ENCODE measurements around the gene CCNL1.
"Not testable (repeated sequence)": the region's sequence is repeated elsewhere in the genome, so short reads cannot be mapped to it uniquely, and the experiment has no call there.

CCNL1 gene

GRCh38 chr3:157167371-157168042 lies 7.6 kb upstream of the CCNL1 start:
- DNase-seq, result no peak

- no peak for DNase-seq
Observed at GRCh38 chr3:157166561-157166960, 6.6 kb upstream of the CCNL1 start.

DNA sequence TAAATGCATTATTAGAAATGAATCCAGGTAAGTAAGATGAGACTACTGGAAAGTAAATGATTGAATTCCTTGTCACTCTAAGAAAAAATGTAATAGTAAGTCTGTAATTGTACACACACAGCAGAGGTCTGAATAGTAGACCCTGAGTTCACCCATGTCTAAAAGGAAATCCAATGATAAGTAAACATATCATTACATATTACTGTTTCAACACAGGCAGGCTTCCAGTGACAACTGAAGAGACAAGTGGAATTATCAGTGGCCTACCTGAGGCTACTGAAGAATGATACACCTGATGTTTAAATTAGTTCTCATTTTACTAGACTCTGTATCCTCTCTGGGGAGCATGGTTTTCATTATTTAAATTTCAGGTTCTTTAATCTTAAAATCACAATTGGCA lies 6.2 kb upstream of the CCNL1 start:
- no peak for DNase-seq

DNA sequence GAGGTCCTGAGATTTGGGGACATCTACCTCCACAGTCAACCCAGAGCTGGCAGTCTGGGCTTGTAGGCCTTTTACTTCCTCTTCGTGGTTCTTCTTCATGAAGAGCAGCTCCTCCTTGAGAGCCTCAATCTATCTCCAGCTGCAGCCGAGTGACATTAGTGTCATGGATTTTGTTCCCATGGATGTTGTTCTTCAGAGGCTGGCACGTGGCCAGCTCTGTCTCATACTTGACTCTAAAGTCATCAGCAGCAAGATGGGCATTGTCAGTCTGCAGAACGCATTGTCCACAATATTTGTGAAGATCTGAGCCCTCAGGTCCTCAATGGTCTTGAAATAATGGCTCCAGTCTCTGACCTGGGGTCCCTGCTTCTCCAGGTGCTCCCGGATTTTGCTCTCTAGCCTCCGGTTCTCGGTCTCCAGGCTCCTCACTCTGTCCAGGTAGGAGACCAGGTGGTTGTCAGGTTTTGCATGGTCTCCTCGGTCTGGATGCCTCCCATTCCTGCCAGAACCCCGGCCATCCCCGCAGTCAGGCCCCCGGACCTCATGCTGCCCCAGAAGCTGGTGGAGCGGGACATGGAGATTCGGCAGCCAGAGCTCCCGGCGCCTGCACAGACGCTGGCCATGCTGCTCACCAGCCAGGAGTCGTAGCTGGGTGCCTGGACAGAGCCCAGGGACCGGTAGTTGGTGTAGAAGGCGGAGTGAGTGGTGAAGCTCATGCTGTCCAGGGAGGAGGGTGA lies 3.4 kb upstream of the CCNL1 start:
- DNase-seq, result no peak

DNA sequence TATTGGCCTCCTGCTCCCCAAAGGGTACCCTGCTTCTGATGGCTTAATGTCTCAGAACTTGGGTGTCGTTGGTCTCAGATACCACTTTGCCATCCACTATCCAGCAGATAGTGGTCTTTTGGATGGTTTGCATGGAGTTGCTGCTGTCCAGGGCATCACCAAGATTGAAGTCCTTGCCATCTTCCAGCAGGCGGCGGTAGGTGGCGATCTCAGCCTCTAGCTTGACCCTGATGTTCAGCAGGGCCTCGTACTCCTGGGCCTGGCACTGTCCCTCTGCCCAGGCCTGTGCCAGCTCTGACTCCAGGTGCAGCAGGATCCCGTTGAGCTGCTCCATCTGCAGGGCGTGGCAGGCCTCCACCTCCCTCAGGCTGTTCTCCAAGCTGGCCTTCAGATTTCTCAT lies 2.7 kb upstream of the CCNL1 start:
- DNase-seq, result not testable (repeated sequence)

DNA sequence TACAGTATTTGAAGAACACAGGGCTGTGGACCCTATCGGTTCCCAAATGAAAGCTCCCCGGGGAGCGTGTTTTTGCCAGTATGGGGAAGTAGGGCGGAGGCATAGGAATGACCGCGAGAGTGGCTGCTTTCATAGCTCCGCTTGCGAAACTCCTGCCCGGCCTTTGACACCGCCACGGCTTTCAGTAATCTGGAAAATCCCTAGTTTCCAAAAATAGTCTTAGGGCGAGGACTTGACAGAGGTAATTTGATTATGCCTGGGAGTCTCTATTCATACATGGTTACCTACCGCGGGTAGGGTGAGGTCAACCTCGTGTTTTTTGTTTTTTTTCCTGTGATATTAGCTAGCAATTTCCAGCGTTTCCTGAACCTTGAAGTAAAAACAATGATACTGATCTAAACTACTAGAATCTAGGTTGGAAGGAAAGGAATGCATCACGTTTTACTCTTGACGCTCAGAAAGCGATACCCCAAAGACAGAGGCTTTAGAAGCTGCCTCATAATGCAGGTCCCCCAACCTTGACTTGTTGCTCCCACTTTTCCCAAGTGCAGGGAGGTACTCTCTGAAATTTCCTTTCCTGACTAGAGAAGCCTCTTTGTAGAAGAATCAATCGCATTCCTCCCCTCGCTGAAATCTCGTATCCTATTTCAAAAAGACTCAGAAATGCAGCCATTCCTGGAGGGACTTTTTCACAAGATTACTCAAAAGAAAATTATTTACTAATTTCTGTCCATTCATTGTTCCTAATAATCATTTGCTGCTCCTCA lies 894 bp upstream of the CCNL1 start:
- DNase-seq, result peak; percentile 44

- DNase-seq, result peak; percentile 68
Observed at GRCh38 chr3:157159037-157159761, 748 bp downstream of the CCNL1 start.

GRCh38 chr3:157157836-157158235 lies 2.1 kb downstream of the CCNL1 start:
- DNase-seq, result no peak

DNA sequence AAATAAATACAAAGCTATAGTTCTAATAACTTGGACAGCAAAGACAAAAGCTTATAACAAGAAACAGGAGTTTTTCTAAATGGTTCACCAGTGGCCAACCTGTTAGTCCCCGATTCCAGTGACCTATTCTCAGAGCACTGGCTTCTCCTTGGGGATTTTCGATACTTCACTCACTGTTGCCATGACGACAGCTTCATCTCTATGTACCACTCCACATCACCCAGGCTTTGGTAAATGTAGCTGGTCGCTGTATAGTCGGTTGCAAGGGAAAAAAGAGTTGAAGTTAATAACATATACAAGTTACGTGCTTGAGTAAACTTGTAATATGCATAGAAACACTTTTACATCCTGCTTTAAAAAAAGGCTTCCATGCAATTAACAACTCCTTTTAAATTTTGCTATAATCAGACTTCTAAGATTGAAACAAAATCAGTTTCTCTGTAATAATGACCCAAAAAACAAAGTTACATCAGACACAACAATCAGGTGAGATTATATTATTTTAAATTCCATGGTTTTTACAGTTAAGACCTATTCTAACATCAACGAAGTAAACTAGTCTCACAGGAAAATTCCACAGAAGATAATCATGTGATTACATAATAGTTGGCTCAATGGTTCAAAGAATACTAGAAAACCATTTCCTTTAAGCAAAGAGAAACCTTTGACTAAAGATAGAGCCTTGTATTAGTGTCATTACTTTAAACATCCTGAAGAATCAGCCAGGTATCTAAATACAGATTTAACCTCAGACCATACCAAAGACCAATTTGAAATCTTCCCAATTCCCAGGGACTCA lies 2.9 kb downstream of the CCNL1 start:
- no peak for DNase-seq

DNA sequence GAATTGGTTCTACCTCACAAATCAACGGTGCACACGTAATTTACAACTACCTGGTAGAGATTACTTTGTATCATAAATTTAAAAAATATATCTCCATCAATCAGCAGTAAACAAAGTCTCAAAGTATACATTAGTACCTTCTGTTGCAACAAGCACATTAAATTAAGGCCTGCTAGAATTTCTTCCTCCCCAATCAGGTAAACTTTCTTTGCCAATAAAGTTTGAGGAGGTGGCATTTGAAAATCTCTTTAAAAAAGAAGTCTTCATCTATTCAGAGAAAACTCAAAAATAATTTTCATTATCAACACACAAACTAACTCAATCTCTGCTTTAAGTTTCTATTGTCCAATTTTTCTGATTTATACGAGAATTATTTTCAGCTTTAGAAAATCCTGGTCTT lies 4.4 kb downstream of the CCNL1 start:
- no peak for DNase-seq

DNA sequence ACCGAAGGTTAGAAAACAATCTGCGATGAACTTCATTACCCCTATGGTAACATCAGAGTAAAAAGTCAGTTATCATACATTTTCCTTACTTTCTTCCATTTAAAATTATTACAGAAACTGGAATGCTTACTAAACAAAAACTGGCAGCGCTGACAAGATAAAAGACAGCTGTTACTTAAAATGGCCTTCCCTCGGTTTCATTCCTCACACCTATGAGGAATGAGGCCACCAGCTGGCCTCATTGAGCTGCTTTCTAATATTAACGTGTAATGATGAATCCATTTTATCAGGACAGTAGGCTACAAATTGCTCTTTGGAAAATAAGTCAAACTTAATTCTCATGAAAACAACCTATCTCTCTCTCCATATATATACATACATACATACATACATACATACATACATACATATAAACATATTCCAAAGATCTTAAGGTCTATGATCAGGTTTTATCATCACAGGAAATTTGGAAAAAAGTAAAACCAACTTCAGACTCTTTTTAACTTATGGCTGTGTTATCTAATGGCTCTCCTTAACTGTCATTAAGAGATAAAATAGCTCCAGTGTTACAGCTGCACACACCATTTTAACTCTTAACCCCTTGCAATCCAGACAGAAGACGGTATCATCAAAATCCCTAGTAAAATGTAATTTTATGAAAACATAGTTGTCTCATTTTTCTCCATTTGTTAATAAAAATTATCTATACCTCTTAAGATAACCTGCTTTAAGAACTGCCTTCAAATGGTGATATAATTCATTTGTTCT lies 5.2 kb downstream of the CCNL1 start:
- no peak for DNase-seq

DNA sequence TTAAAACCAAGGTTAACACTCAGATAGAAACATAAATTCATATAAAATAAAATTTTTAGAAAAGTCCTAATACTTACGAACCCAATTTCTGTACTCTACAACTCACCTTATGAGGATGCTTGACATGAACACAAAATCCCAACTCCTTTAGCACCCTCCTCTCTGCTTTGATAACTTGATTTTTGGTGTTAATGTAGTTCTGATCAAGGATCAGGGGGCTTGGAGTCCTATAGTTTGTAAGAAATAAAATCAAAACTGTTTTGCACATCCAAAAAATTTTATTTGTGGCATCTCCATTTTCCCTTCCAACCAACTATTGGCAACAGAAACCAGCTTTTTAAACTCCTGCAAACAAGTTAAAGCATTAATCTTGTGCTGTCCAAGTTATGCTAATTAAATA lies 7.0 kb downstream of the CCNL1 start:
- DNase-seq, result no peak

DNA sequence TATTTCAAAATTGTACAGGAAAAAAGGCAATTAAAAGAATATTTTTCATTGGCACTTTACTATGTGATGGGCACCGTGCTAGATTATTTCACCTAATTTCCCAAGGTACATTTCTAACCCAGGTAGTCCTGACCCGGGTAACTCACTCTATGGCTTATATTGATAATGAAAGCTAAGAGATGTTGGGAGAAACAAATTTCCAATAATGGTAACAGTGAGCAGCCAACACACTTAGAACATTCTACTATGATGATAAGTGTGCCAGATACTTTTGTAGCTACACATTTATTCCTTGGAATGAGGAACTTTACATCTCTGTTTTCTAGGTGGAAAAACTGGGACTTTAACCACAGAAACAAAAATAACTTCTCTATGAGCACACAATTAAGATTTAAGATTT lies 7.5 kb downstream of the CCNL1 start:
- DNase-seq, result no peak

GRCh38 chr3:157151627-157152026 lies 8.3 kb downstream of the CCNL1 start:
- no peak for DNase-seq

- no peak for DNase-seq
Observed at GRCh38 chr3:157151151-157151550, 8.8 kb downstream of the CCNL1 start.

DNA sequence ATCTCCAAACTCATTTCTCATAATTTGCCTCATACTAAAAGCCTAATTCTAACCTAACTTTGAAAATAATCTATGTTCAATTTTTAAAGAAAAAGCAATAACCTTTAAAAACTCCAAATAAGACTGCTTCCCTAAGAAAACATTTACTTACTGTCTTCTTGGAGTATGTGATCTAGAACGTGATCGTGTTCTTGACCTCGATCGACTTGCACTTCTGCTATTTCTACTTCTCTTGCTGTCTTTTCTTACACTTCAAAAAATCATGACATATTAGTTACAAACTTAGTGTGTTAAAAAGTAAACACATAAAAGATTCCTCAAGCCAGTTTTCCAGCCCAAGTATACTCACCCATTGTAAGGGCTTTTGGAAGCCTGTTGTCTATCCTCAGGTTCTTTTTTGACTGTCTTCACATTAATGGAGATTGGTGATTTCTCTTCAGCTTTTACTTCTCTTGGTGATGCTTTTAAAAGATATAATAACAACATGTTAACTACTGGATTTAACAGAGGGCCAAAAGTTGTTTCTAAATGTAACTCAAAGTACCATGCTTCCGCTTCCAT lies 10.7 kb downstream of the CCNL1 start:
- DNase-seq, result no peak

DNA sequence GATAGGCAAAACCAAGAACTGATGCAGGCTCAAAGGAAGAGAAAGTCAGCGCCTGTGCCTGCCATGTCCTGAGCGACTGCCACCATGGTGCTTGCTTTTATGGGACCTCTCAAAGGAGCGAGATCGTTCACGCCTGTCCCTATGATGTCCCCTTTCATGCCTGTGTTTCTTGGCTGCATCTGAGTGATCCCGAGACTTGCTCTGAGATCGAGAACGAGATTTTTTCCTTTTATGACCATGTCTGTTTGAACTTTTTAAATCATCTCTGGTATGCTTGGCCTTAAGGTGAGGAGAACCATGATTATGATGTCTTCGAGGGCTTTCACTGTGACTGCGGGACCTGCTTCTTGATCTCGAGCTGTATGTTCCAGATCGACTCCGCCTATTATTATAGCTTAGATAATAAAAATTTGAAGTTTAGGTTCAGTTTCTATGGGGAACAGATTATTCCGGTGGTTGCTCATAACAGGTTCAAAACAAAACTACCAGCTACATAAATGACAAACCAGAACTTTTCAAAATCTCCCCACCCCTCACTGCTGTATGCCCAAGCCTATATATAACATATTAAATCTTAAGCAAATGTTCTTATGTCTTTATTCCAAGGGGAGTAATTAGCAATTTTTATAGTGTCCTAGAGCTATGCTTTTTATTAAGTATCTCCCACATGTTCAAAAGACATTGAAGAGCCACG lies 11.6 kb downstream of the CCNL1 start:
- no peak for DNase-seq

- no peak for DNase-seq
Observed at GRCh38 chr3:157147099-157147803, 12.7 kb downstream of the CCNL1 start.

DNA sequence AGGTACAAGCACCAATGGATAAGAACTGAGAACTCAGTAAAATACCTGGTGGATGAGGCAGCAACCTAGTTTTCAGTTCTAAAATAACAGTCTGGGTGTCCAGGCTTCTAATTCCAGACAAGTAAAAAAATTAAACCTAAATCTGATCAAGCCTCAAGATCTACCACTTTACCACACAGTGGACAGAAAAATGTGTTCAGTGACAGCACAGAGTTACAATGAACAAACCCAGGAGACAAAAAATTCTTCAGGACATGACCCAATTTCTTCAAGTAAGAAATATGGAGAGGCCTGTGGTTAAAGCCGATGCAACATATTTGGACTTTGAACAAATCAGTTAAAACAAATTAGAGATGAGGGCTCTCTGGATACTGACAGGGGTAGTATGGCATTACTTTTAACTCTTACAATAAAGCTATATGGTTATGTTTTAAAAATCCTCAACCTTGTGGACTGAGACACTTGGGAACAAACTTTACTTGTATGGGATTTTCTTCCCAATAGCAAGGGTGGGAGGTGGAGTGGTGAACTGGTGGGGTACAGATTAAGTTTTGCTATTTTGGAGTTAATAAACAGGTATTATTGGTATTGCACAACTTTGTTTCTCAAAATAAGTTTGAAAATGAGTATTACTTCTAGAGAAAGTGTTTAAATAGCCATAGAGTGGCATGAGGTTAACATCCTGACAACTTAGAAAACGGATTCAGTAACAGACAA lies 14.2 kb downstream of the CCNL1 start:
- DNase-seq, result no peak

All from activated CD4-positive, alpha-beta T cell treated with anti-CD3 and anti-CD28 coated beads for 1 hour (primary cell).